Astrocyte (in vitro differentiated cells and primary cell): ENCODE data around the gene BICDL1.

Experiments used
- EZH2 ChIP-seq: IDR thresholded peaks from 2 replicates; pipeline ENCODE4 v1.6.1; 2012; ENCODE audit warnings: mild to moderate bottlenecking, low read length, inconsistent platforms; ENCODE audit not compliant: insufficient read depth
- TF ChIP-seq, protein P1 (sequence below): IDR thresholded peaks from 2 replicates; pipeline ENCODE4 v1.5.1; 2011; ENCODE audit warnings: low read depth, mild to moderate bottlenecking, inconsistent platforms, low read length, moderate library complexity; ENCODE audit not compliant: insufficient read depth

DNA sequence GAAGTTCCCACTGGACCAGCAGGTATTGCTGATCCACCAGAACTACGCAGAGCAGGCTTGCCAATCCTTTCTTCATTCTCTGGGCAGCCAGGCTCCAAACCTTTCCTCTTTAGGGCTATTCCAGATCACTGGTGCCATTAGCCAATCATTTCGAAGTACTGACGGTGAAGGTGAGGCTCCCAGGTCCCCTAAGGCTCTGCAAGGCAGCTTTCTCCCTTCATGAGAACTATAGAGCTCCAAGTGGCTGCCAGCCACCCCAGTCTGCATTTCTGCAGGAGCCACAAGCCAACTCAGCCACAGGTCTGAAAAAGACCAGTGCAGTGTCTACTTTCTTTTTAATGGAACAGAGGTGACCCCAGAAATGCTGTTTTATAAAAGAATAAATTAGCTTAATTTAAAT is 78.9 kb downstream of the BICDL1 start:
- TF ChIP-seq, protein P1, sequence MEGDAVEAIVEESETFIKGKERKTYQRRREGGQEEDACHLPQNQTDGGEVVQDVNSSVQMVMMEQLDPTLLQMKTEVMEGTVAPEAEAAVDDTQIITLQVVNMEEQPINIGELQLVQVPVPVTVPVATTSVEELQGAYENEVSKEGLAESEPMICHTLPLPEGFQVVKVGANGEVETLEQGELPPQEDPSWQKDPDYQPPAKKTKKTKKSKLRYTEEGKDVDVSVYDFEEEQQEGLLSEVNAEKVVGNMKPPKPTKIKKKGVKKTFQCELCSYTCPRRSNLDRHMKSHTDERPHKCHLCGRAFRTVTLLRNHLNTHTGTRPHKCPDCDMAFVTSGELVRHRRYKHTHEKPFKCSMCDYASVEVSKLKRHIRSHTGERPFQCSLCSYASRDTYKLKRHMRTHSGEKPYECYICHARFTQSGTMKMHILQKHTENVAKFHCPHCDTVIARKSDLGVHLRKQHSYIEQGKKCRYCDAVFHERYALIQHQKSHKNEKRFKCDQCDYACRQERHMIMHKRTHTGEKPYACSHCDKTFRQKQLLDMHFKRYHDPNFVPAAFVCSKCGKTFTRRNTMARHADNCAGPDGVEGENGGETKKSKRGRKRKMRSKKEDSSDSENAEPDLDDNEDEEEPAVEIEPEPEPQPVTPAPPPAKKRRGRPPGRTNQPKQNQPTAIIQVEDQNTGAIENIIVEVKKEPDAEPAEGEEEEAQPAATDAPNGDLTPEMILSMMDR = no peak
- TF ChIP-seq EZH2 = no peak
